Liver (tissue), 3 donors: ENCODE data around the gene USP40.

Source experiments
- CTCF ChIP-seq: fragments of 150-350 bp; IDR thresholded peaks from 2 replicates; pipeline ENCODE4 v1.5.1; 2017; ENCODE audit warnings: improper control_type of control experiment, low read depth, low read length; ENCODE audit not compliant: missing input control
- REST ChIP-seq: IDR thresholded peaks from 2 replicates; pipeline ENCODE4 v1.6.1; 2016; ENCODE audit warnings: antibody characterized with exemption, mild to moderate bottlenecking
- TAF1 ChIP-seq: conservative IDR thresholded peaks from 2 replicates; pipeline ENCODE4 v1.6.1; 2016; ENCODE audit warnings: antibody characterized with exemption, mild to moderate bottlenecking
- ZBTB33 ChIP-seq: IDR thresholded peaks from 2 replicates; pipeline ENCODE4 v1.6.1; 2016; ENCODE audit warnings: antibody characterized with exemption
- donor health status: healthy.
- donor health status: healthy.

GRCh38 chr2:233542507-233542906 lies 24.1 kb downstream of the USP40 start:
- no peak for TF ChIP-seq CTCF
- no peak for TF ChIP-seq REST
- no peak for TF ChIP-seq TAF1
- TF ChIP-seq ZBTB33 = no peak
